Body of pancreas (tissue), 4 donors: ENCODE measurements around the gene RAD50. TPM values are rescaled to one million over a fixed set of nuclear protein-coding genes. Genes with fewer than 3 reads are reported as not detected.

Experiments
- ATAC-seq: fragments of 150-250 bp; one replicate; pipeline ENCODE4 v1.9.1; 2016
- DNase-seq, 4 donors: peaks; one replicate each; pipeline ENCODE4 v3.0.0-alpha.2; 2019
- H3K27ac ChIP-seq, 4 donors: fragments of 200-600 bp; sonication (generic); 1 replicate in 3 of 4; 2 replicates in 1 of 4; pipeline versions ENCODE4 v1.5.1 to v1.6.1; 2016 to 2019; ENCODE audit warnings: mild to moderate bottlenecking in 1 of 4, mixed read lengths in 1 of 4, moderate library complexity in 1 of 4
- H3K27me3 ChIP-seq, 2 donors: fragments of 200-600 bp; sonication (generic); one replicate each; pipeline ENCODE4 v1.6.0; 2016; ENCODE audit warnings: mild to moderate bottlenecking in 1 of 2
- H3K36me3 ChIP-seq, 2 donors: fragments of 200-600 bp; sonication (generic); replicated peaks in 1 of 2; 2 replicates each; pipeline ENCODE4 v1.5.1; 2016; ENCODE audit warnings: low read depth in 2 of 2; ENCODE audit not compliant: insufficient read depth in 1 of 2
- H3K4me1 ChIP-seq: fragments of 200-600 bp; sonication (generic); one replicate; pipeline ENCODE4 v1.6.0; 2016
- H3K4me3 ChIP-seq, 2 donors: fragments of 200-600 bp; sonication (generic); 1 replicate in 1 of 2; 2 replicates in 1 of 2; pipeline ENCODE4 v1.5.1; 2016 to 2019
- H3K9me3 ChIP-seq, 3 donors: fragments of 200-600 bp; sonication (generic); 1 replicate in 2 of 3; 2 replicates in 1 of 3; pipeline ENCODE4 v1.5.1; 2016
- CTCF ChIP-seq, 7 experiments: fragments of 450-650 bp in 4 of 7; fragments of 200-600 bp in 3 of 7; sonication (generic) in 3 of 7; IDR thresholded peaks; one replicate each; pipeline ENCODE4 v1.5.1; 2016 to 2019; ENCODE audit warnings: antibody characterized with exemption in 7 of 7
- POLR2A ChIP-seq, 3 donors: fragments of 450-650 bp; IDR thresholded peaks; one replicate each; pipeline ENCODE4 v1.6.1; 2016; ENCODE audit warnings: antibody characterized with exemption in 3 of 3, mild to moderate bottlenecking in 2 of 3
- WGBS, 2 donors: methylation state at CpG; one replicate each; pipeline ENCODE4 v1.1.5; 2017; 5-methylcytosine and 5-hydroxymethylcytosine counted together
- intact Hi-C: fragments of 100-400 bp; cut with DNase I; formaldehyde crosslinking; loops from one replicate; pipeline ENCODE4 v1.15.1; 2023
- total RNA-seq, 2 donors: library from RNA; depleted of rRNA; stranded (reverse); fragments of >200 nt; gene quantifications; one replicate each; pipeline ENCODE4 v1.1.0, GENCODE V29; 2016

RAD50 gene
- total RNA-seq, 2 donors from 2014 or later: 18.7 to 42.5 TPM

GRCh38 chr5:132662004-132662401 is 105.2 kb downstream of the RAD50 start:
- WGBS, 2 donors: 91 to 94% methylated on average over 9 of the region's 9 CpGs
- intact Hi-C loops: no loop called here
- Histone ChIP-seq H3K4me1 (no peaks in the 10 kb centered on the region), H3K27ac (no peak overlapping the region), H3K27me3 (peaks cover 0 to under 1% of the 10 kb centered on the region in 2 donors), H3K9me3 (no peaks in the 10 kb centered on the region), H3K36me3 (no peaks in the 10 kb centered on the region), H3K4me3 (no peak overlapping the region)
- TF ChIP-seq CTCF (IDR thresholded peaks at IDR 0.05) (no peak), POLR2A (IDR thresholded peaks at IDR 0.05) (no peak)
- DNase-seq: no peak
- ATAC-seq: no peak

GRCh38 chr5:132662925-132663770 is 106.4 kb downstream of the RAD50 start:
- DNase-seq (no peak), ATAC-seq (no peak)
- 68 to 76% methylated on average over 22 to 25 of the region's 25 CpGs for WGBS, 2 donors
- intact Hi-C loops: no loop called here
- H3K27ac ChIP-seq: no peak overlapping the region
- H3K36me3 ChIP-seq: no peaks in the 10 kb centered on the region
- no peaks in the 10 kb centered on the region for H3K4me1 ChIP-seq
- no peaks in the 10 kb centered on the region for H3K9me3 ChIP-seq
- no peaks in the 10 kb centered on the region for H3K27me3 ChIP-seq
- TF ChIP-seq CTCF (IDR thresholded peaks at IDR 0.05): no peak
- no peak for TF ChIP-seq POLR2A (IDR thresholded peaks at IDR 0.05)
- no peak overlapping the region for H3K4me3 ChIP-seq

- H3K4me3 ChIP-seq: no peak overlapping the region
- intact Hi-C loops: no loop called here
- 89% methylated on average over 13 of the region's 13 CpGs for WGBS, 2 donors
Measured at GRCh38 chr5:132663771-132664695, 107.3 kb downstream of the RAD50 start.

GRCh38 chr5:132664696-132665209 is 108.0 kb downstream of the RAD50 start:
- TF ChIP-seq POLR2A (IDR thresholded peaks at IDR 0.05) (no peak), CTCF (IDR thresholded peaks at IDR 0.05) (no peak)
- DNase-seq (no peak), ATAC-seq (no peak)
- 89 to 93% methylated on average over 6 to 9 of the region's 9 CpGs for WGBS, 2 donors
- Histone ChIP-seq H3K27ac (no peak overlapping the region), H3K36me3 (no peaks in the 10 kb centered on the region), H3K9me3 (no peaks in the 10 kb centered on the region), H3K4me1 (no peaks in the 10 kb centered on the region), H3K27me3 (no peaks in the 10 kb centered on the region), H3K4me3 (no peak overlapping the region)
- intact Hi-C loops: no loop called here

More at GRCh38 chr5:132663771-132664695, 107.3 kb downstream of the RAD50 start:
- H3K27me3 ChIP-seq: no peaks in the 10 kb centered on the region
- no peak overlapping the region for H3K27ac ChIP-seq
- TF ChIP-seq CTCF (IDR thresholded peaks at IDR 0.05): no peak
- TF ChIP-seq POLR2A (IDR thresholded peaks at IDR 0.05): no peak
- H3K36me3 ChIP-seq: no peaks in the 10 kb centered on the region
- ATAC-seq (no peak), DNase-seq (no peak)
- no peaks in the 10 kb centered on the region for H3K4me1 ChIP-seq
- no peaks in the 10 kb centered on the region for H3K9me3 ChIP-seq
